HG03565 (cell line): ENCODE measurements around the gene RHOD.

Experiments used
- ATAC-seq: cut with Tn5 transposase; IDR thresholded peaks from one replicate; pipeline ENCODE4 v1.9.1; 2021; ENCODE audit warnings: mild to moderate bottlenecking, moderate library complexity; ENCODE audit not compliant: unreplicated experiment

Gene RHOD

DNA sequence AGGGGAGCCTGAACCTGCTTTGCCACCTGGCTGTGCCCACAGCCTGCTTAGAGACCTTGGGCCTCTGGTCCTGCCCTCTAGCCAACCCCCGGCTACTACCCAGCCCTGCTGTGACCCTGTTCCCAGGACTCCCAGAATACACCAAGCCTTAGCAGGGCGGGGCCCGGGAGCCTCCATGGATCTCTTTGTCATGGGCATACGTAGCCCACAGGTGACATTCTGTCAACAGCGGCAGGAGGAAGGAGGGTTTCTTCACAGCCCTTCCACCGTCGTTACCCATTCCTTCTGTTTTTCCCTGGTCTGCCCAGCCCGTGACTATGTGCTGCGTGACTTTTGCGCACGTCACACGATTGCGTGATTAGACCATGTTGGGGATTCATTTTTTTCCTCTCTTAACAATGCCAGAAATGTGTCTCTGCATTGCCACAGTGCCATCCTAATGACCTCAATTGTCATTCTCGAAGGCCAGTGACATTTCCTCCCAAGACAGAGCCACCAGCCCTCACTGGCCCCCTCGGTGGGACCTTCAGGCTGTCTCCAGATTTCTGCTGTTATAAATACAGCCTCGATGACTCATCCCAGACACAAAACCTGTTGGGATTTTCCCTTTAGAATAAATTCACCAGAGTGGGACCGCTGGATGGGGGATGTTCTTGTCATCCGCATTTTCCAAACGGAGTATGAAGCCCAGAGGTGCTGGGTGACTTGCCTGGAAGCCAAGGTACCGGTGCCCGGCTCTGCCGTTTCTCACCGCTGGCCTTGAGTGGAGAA, 24.7 kb upstream of the RHOD start:
- no peak for ATAC-seq

DNA sequence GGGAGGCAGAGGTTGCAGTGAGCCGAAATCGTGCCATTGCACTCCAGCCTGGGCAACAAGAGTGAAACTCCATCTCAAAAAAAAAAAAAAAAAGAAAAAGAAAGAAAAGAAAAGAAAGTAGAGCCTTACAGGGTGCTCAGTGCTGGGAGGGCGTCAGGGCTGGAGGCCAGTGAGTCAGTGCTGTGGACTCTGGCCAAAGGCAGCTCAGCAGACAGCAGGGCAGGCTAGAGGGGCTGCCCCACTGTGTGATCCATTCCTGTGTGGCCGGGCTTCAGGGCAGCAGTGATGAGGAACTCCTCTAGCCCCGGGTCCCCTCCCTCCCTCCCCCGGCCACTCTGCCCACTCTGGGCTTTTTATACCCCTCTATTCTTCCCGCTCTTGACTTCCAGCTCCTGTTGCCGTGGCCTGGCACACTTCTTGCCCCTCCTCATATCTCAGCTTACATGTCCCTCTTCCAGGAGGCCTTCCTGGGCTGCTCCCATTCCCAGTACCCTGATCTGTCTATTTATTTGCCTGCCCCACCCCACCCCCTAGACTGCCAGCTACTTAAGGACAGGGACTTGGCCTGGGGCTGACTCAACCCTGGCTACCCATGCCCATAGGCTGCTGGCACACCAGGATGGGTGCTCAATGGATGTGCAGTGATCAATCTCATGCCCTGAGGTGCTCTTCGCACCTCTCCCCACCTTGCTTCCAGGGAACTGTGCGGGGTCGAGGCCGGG, 23.7 kb upstream of the RHOD start:
- no peak for ATAC-seq

GRCh38 chr11:67033661-67034166, 22.9 kb upstream of the RHOD start:
- ATAC-seq, result no peak

DNA sequence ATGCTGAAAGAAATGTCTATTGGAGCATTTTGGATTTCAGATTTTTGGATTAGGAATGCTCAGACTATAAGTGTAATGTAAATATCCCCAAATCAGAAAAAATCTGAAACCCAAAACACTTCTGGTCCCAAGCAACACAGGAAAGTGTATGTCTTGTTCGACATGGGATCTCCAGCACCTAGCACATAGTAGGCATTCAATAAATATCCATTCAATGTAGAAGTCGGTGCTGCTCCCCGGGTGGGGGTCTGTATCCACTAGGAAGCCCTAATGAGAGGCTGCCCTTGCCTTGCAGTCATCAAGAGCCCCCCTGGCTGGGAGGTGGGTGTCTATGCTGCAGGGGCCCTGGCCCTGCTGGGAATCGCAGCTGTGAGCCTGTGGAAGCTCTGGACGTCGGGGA, 22.3 kb upstream of the RHOD start:
- ATAC-seq, result no peak

GRCh38 chr11:67040147-67040546, 16.5 kb upstream of the RHOD start:
- ATAC-seq, result no peak

DNA sequence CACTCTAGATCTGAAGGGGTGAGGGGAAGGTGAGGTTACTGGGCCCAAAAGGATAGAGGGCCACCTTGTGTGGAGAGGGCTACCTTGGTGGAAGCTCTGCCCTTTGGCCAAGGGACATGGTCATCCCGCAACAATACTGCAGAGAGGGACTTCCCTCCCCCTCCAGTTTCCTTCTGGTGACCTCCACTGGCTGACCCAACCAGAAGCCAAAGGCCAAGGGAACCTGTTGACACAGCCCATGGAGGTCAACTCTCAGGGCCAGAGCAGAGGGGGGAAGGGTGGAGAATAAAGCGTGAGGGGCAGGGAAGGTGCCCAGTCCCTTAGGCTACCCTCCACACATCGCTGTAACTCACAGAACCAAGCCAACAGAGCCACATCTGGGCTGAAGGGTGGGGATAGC, 15.0 kb upstream of the RHOD start:
- no peak for ATAC-seq

- no peak for ATAC-seq
These were observed 12.9 kb upstream of the RHOD start for GRCh38 chr11:67043572-67044349.

- ATAC-seq, result no peak
These were observed 12.2 kb upstream of the RHOD start for GRCh38 chr11:67044496-67044895.

DNA sequence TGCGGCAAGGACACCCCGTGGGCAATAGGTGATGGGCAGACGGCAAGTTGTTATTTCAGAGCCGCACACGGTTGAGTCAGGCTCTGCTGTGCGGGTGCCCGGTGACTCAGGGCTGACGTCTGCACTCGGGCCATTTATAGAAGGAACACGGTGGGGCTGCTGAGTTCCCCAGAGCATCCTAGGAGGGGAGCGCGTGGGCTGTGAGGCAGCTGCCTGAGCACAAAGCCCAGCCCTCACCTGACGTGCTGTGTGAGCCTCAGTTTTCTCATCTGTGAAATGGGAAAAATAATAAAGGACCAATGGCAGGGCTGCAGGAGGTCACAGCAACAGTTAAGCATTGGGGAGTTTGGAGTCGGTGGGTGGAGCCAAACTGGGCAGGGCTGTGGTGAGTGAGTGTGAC, 11.3 kb upstream of the RHOD start:
- no peak for ATAC-seq

GRCh38 chr11:67048515-67049130, 8.0 kb upstream of the RHOD start:
- no peak for ATAC-seq

DNA sequence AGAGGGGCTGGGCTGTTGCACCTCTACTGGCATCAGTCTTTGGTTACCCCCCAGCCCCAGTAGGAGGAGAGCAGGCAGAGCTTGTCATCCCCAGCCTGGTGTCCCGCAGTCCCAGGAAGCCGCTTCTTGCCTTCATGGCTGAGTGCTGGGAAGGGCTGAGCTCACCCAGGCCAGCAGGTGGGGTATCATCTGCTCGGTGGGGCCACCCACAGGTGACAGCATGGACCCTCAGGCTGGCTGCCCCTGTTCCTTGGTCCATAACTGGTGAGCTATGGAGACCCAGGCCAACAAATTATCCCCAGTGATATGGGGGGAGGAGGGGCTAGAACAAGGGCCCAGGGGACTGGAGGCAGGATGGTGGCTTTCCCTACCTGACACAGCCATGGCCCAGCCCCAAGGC, 6.5 kb upstream of the RHOD start:
- ATAC-seq, result no peak

DNA sequence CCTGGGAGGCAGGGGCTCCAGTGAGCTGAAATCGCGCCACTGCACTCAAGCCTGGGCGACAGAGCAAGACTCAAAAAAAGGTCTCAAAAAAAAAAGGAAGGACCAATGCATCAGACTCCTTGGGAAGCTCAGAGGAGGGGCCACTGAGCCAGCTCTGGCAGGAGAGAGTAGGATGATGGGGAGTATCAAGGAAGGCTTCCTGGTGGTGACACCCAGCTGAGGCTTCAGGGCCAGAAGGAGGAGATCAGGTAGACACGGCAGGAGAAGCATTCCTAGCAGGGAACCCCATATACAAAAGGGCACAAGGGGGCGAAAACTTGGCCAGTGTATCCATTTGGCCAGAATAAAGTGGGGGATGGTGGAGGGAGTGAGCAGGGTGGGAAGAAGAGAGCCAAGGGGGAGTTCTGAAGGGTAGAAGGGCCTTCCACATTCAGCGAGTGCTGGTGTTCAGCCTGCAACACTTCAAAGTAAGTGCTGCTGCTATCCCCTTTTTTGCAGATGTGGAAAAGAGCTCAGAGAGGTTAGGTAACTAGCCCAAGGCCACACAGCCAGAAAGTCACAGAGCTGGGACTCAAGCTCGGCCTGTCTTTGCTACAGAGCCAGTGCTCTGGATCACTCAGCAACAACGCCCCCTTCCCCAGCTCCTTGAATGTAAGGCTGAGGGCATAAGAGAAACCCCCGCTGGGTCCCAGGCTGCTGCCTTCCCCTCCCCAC, 5.3 kb upstream of the RHOD start:
- no peak for ATAC-seq

- no peak for ATAC-seq
These were observed 4.6 kb upstream of the RHOD start for GRCh38 chr11:67051945-67052488.

DNA sequence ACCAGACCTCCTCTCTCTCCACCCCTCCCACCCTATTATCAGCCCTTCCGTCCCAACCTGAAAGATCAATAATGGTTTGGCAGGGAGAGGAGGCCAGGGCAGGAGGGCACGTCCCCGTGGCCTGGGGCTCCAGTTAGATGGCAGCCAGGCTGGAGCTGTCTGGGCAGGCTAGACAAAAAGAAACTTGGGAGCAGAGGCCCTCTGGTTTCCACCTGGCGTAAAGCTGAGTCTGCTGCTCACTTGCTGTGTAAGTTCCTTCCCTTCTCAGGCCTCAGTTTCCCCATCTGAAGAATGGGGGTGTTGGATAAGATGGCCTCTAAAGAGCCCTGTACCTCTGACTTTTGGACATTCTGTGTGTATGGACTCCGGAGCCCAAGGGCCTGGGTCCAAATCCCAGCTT, 3.8 kb upstream of the RHOD start:
- no peak for ATAC-seq

DNA sequence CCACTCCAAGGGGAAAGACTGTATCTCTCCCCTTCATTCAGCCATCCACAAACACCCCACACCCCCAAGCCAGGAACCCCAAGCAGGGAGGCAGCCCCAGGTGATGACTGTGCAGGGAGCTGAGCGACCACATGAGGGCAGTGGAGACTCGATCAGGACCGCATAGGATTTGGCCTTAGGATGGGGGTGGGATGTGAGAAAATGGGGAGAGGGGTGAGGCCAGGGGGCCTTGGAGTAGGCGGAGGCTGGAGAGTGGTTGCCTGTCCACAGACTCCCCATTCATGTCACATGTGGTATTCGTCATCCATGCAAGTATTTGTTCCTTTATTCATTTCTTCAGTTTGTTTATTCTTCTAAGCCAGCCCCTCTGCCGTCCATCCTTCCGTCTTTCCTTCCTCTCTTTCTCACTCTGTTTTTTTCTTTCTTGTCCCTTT, 2.7 kb upstream of the RHOD start:
- no peak for ATAC-seq

- no peak for ATAC-seq
These were observed 2.3 kb upstream of the RHOD start for GRCh38 chr11:67054346-67054835.

- ATAC-seq, result no peak
These were observed 1.7 kb upstream of the RHOD start for GRCh38 chr11:67054836-67055523.

- ATAC-seq, result no peak
These were observed 835 bp upstream of the RHOD start for GRCh38 chr11:67055812-67056211.

DNA sequence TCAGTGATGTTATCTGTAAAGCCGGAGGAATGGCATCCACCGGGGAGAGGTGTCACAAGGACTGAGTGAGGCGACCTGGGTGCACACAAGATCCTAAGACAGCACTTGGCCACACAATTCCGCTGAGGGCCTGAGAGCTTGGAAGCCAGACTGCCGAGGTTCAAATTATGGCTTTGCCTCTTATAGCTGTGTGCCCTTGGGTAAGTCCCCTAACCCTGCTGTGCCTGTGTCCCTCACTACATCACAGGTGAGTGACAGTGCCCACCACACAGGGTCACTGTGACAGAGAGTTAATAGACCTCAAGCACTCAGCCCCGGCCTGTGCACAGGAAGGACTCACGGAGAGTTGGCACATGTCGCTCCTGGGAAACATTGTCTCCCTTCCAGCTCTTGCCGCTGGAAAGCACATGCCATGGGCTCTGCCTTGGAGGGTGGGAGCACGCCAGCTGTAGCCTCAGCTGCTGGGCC, 592 bp downstream of the RHOD start:
- no peak for ATAC-seq
